NCI-H524 (cell line): Measurements from ENCODE around the gene UBE3A.

ENCODE experiments used
- DNase-seq, 2 experiments: peaks; one replicate each; lab custom pipeline; 2025; lab: John Stamatoyannopoulos, UW

Gene UBE3A

DNA sequence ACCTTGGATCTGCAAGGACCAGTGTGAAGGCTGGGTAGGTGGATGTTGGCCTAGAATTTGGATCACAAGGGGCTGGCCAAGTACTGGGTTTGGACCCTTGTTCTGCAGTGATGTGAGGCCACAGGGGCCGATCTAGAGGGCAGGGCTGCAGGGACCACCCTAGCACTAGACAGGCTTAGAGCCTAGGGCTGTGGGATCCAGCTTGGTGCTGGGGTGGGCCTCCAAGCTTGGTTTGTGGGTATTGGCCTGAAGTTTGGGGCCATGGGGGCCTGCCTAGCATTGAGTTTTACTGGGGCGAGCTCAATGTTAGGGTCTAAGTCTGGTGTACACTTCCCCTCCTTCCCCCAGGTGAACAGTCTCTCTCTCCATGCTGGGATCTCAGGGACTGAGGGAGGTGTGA lies 36.5 kb downstream of the UBE3A start:
- DNase-seq = no peak

DNA sequence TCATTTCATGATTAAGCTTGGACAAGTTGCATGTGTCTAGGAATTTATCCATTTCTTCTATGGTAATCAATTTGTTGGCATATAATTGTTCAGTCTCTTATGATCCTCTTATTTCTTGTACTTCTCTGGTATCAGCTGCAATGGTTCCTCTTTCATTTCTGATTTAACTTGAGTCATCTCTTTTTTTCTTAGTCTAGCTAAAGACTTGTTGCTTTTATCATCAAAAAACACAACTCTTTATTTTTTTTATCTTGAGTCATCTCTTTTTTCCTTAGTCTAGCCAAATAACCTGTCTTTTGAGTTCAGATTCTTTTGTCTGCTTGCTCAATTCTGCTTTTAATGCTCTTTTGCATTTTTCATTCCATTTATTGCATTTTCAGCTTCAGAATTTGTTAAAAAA lies 37.3 kb downstream of the UBE3A start:
- no peak for DNase-seq

DNA sequence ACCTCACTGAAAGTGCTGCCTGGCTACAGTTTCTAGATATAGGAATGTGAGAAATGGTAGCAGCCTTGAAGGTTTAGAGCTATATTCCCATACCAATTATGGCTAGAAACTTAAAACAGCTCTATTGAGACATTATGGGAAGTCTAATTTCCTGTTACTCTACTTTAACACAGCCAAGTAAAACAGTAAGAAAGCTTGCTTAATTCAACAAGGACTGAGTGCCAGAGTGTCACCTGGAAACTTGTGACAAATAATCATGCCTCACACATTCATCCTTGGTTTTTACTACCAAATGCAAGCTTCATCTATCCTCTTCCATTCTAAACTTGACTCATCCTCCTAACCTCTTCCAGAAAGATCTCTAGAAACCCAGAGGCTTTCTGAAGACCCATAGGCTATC lies 41.7 kb downstream of the UBE3A start:
- no peak for DNase-seq

DNA sequence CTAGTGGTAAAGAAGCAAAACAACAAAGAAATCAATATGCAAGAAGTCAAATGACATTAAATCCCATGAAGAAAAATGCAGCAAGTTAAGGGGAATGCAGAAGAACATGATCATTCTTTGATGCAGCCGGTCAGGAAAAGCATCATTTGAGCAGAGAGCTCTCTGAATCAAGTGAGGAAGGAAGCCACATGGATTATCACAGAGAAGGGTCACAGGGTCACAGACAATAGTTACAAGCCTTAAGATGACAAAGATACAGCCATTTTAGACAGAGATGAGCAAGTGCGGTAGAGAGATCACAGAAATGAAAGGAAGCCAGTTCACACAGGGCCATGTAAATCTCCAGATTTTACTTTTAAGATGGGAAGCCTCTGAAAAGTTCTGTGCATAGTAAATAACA lies 43.9 kb downstream of the UBE3A start:
- no peak for DNase-seq

DNA sequence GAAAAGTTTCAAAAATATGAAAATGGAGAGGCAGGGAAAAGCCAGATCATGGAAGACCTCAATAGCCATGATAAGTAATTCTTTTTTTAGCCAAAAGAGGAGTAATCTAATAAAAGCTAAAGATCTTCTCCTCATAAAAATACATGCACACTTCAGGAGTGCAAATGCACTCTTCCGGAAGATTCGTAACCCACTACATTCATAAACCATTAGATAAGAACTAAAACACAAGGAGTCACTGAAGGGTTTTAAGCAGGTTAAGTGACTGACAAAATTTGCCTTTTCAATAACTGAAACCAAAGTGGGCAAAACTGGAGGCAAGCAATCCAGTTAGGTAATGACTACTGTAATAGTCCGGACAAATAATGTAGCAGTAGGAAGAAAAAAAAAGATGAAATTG lies 46.0 kb downstream of the UBE3A start:
- no peak for DNase-seq

DNA sequence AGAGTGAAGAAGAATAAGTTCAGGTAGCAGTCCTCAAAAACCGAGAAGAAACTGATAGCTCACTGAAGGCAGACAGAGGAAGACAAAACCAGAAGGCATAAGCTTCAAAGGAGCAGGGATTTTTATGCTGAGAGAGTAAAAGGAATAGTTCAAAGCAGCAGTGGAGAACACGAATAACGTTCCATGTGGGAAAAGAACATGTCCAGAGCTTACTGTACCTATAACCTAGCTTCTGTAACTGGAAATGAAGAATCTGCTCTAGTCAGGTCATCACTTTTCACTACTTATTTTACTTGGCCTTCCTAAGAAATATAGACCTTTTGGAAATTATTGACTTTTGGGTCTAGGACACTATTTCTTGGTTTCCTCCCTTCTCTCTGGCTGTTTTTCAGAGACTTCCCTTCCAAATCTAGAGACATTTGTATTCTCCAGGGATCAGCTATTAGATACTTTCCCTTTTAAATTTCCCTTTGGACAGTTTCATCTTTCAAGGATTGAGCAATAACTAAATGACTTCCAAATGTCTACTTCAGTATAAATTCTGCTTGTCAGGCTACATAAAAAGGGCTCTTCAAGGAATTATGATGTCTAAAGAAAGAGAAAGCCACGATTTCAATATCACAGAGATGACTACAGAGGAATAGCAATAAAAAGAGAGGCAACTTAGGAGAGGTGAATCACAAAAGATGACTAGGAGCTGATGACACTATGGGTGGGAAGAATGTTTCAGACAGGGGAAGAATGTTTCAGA lies 46.7 kb downstream of the UBE3A start:
- DNase-seq = no peak

DNA sequence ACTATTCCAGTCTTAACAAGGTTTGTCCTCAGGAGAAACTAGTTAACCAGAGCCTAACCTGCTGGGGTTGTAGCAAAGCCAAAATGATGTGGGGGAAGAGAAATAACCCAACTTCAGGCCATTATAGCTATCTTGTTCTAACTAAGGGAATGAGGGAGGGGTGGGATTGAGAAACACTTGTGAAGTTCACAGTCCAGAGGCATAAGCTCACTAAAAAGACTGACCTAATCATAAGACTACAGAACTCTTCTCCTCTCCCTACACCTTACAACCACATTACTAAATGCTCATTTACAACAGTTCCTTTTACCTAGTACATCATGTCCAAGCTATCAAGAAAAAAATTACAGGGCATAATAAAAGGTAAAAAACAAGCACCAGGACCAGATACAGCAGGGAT lies 52.8 kb downstream of the UBE3A start:
- no peak for DNase-seq

DNA sequence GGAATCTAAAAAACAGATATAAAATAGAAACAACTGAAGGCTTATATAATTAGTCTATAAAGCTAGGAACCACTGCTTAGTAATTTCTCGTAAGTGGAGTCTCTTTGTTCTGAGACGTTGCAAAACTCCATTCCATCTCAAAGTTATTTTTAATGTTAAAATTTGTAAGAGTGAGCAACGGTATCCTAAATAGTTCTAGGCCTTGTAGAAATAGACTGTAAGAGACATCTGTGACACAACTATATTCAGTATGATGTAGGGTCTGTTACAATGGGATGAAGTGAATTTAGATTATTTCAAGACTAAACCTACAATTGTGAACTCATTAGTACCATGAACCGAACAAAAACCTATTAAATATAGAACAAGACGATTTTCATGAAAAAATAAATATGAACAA lies 57.2 kb downstream of the UBE3A start:
- DNase-seq = no peak

DNA sequence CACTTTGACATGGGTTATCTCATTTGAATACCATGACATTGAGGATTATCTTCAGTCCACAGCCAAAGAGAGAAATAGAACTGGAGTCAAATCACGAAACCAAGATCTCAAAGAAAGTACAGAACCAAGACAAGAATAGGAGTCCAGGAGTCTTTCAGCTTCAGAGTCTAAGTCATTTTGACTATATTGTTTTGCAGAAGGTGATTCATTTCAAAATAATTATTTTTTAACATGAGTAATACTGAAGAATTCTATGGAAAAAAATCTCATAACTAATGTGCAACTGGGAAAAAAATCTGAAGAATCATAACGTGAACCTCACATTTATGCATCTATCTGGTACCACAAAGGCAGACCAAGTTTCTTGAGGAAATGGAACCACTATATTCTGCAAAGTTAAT lies 60.3 kb downstream of the UBE3A start:
- no peak for DNase-seq

DNA sequence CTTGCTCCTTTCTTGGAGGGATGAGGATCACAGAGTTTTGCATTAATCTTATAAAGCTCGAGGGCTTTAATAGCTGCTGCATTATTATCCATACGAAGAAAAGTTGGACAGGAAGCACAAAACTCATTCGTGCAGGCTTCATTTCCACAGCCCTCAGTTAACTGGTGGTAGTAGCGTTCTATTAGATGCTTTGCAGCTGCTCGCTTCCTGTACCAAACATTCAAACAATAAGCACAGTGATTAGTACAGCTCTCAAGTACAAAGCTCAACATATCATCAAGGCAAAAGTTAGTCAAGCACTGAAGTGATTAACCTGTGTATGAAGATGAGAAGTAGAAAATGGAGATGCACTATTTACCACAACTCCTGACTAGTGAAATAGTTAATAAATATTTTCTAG lies 63.3 kb downstream of the UBE3A start:
- no peak for DNase-seq

DNA sequence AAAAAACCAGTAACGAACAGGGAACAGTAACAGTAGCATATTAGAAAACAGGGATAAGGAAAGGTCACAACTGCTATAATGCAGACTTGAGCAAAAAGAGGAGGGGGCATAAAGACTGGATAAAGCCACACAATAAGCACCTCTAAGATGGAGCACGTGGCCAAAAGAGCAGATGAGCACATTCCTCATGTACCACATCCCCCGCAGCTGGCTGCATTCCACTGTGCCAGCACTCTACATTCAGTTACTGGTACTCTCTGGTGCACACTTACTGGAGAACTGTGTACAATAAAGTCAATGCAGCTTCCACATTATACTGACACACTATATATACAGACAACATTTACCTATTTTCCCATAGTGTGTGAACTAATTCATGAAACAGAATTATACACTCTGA lies 64.7 kb downstream of the UBE3A start:
- DNase-seq = no peak

DNA sequence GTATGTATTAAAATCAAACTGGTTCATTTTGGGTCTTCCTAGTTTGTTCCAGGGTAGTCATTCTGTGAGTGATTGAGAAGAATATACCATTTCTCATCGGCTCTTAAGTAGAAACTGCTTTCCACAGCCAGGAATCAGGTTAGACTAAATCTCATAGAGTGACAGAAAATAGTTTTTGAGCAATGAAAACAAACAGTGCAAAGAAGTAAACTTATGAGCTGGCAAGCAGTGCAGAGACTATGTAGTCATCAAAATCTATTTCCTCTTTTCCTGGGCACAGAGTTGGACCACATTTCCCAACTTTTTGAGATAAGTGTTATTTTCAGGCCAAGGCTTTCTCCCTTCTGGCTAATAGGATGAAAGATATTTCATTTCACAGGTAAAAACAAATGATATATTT lies 66.5 kb downstream of the UBE3A start:
- no peak for DNase-seq

DNA sequence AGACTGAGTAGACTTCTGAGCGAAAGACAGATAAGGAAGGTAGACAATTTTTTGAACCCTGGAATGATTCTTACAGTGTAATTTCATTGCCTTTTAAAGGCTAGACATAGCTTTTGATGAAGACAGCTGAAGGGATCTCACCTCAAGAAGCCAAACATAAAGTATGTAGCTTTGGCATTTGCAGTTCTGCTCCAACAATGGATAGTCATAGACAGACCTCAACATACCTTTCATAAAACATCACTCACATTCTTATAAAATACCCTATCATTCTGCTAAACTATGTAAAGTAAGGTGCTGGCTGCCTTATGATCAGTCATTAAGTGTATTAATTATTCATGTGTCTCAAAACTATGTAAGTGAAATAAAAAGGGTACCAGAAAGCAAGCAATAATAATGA lies 70.0 kb downstream of the UBE3A start:
- DNase-seq = no peak

DNA sequence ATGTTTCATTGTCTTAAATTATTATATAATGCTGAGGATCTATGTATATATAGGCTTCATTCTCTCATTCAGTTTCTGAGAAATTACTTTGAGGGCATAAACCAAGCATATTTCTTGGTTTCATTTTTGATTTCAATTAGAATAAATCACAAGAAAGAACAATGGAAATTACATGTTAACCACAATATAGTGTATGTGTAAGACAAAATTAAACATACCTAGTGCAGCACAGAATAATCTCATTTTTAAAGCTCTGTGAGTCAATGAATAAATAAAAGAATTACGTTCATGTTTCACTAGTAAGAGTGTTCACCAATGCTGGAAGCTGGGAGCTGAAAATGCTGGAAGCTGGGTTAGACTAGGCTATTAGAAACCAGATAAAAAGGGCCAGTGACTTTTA lies 72.8 kb downstream of the UBE3A start:
- no peak for DNase-seq

DNA sequence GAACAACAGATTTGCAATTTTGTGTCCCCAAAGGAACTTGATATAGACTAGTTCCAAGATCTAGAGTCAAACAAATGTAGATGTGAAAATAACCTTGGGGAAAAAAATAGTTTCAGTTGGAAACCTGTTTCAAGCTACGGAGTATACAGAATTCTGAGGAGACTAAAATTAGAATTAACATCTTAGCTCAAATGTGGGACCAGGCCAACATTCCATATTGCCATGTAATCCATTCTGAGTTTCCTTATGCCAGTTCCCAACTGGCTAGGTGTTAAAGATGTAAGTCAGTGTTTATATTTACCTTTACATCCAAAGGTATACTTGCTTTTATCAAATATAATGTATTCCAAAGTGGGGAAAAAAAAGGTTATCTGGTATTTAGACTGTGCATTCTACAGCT lies 76.3 kb downstream of the UBE3A start:
- no peak for DNase-seq

DNA sequence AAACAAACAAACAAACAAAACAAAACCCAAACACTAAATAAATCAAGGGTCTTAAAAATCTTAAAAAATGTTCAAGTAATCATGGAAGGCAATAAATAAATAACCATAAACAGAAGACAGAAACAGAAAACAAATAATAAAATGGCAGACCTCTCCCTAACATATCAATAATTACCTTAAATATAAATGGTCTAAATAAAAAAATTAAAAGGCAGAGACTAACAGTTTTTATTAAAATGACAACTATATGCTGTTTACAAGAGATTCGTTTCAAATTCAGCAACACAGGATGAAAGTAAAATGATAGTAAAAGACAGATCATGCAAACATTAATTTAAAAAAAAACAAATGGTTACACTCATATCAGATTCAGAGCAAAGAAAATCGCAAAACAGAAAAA lies 91.1 kb downstream of the UBE3A start:
- DNase-seq = no peak

DNA sequence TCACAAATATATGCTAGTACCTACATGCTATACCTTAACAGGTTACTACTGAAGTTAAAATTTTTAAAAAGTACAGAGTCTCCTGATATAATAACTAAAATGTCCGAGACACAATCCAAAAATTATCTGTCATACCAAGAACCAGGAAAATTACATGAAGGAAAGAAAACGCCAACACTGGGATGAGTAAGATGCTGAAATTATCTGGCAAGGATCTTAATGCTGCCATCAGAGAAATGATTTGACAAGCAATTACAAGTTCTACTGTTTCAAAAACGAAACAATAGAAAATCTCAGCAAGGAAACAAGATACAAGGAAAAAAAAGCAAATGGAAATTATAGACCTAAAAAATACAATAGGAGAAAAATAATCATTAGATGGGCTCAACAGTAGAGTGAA lies 92.5 kb downstream of the UBE3A start:
- DNase-seq = no peak

DNA sequence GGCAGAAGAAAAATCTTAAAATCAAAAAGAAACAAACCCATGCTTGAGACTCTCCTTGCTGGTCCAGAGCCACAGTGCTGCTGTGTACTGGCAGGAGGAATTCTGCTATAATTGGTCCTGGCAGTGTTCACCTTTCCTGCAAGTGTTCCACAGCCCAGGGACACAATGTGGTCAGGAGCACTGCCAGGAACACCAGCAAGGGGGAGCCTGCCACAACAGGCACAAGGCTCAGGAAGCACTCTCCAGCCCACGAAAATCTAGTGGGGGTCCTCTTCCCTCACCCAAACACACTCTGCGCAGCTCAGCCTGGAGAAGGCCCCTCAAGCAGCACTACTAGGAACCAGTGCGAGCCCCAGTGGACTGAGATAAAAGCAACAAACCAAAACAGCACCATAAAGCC lies 92.9 kb downstream of the UBE3A start:
- DNase-seq = no peak

DNA sequence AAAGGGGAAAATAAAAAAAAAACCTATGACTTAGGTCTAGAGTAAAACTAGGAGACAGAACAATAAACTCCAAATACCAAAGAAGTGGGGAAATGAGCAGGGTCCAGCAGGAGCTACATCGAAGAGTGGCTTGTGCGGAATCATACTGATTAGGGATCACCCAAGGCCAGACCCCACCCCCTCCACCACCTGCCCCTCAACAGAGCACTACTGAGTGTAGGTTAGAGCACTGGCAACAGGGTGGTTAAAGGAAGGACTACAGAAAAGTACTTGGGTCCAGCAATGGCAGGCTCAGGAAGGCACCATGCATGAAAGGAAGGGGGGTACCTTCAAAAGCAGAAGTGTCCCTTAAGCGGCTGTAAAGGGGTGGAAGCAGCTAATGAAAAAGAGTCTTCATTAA lies 96.2 kb downstream of the UBE3A start:
- DNase-seq = no peak

DNA sequence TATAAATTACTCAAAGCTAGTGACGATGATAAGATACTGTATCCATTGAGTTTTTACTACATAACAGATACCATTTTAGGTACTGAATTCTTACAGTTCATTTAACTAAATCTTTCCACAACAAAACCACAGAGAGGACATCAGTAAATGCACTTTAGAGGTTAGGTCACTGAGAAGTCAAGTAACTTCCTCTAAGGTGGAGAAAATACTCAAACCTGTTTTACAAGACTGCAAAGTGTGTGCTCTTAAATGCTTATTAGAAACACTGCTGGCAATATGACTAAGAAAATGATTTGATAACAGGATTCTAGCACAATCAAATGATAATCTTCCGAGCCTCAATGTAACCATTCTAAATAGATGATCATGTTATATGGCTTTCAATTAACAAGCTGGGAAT lies 99.4 kb downstream of the UBE3A start:
- no peak for DNase-seq

DNA sequence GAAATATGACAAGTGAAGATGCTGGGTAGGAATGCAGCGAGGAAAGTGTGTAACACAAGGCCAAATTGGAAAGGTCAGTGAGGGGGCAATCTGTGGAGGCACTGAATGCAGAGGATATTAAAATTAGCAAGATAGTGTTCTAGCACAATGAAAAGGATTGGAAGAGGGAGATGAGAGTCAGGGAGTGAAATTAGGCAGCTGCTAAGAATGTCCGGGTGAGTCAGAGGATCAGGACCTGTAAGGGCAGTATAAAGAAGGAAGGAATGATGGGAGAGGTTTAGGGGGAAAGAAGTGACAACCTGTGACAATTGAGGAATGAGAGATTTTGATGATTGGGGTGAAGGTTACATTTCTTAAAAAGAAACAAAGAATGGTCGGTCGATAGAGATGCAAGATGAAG lies 103.5 kb downstream of the UBE3A start:
- no peak for DNase-seq

DNA sequence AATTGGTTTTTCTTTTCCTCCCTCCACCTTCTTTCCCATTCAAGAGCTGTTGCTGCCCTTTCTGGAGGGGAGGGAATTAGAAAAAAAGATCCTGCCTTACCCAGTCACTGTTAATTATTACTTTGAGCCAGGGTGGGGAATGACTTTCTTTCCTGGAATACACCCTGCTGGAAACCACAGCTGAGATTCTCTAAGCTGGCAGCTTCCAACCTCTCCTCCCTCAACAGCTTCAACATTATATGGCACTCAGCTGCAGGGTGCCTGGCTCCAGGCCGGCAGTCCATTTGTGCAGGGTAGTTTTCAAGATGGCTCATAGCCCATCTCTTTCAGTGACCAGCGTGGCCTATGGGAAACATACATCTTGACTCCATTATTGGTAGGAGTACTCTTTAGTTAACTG lies 105.8 kb downstream of the UBE3A start:
- DNase-seq = no peak

DNA sequence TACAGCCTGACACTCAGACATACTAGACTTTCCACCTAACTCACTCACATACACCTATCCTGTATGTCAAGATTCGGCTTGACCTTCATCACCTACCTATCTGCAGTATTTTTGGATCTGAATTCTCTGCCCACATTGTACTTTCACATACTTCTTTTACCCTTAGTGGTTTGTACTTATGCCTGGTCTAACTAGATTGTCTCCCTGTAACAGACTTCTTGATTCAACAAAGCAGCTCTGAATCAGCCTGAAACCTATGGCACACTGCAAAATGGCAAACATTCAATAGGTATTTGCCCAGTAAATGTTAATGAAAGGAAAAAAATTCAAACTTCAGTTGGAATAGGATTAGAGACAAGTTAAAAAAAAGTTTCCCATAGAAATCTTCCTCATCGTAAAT lies 106.5 kb downstream of the UBE3A start:
- DNase-seq = no peak

DNA sequence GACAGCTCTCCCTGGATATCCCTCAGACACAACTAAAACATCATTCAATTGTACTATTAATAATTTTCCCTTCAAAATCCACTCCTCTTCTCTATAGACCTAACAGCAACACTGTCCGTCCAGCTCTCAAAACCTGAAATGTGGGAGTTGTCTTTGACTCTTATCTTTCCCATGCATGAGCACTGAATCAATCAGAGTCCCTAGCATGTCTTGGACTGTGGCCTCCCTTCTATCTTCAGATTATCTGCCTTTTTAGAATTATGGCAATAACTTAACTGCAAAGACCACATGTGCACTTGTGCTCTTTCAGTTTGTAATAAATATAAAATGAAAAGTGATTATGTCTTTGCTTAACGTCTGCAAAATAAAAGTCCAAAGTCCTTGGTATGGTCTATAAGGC lies 107.0 kb downstream of the UBE3A start:
- no peak for DNase-seq

DNA sequence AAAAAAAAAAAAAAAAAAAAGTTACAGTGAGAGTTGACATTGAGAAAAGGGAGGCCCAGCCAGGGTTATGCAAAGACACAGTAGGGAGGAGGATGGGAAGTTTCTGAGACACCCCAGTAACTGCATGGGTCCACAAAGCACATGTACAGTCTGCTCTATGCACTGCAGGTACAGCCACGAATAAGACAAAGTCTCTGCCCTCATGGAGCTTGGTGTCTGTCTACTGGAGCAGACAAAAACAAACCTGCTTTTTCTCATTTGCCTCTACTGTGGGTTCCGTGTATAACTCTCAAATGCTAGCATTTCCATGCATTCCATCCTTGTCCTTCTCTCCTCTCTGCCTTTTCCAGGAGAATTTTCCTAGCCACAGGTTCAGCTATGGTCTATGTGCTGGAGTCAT lies 107.4 kb downstream of the UBE3A start:
- no peak for DNase-seq
